H7 (cell line): ENCODE data around the gene PTPRJ. TPM values are rescaled to one million over a fixed set of nuclear protein-coding genes. Genes with fewer than 3 reads are reported as not detected.
"Not testable (repeated sequence)": the region's sequence is repeated elsewhere in the genome, so short reads cannot be mapped to it uniquely, and the experiment has no call there.

Experiments used
- DNase-seq: peaks from one replicate; pipeline ENCODE4 v3.0.0; 2012
- H3K27me3 ChIP-seq: 2 replicates; pipeline ENCODE4 v1.6.0; 2011; ENCODE audit warnings: mild to moderate bottlenecking, low read length; ENCODE audit not compliant: control insufficient read depth, insufficient read depth
- H3K36me3 ChIP-seq: replicated peaks from 2 replicates; pipeline ENCODE4 v1.5.1; 2011; ENCODE audit warnings: low read length; ENCODE audit not compliant: control insufficient read depth, insufficient read depth
- H3K4me3 ChIP-seq: 2 replicates; pipeline ENCODE4 v1.5.1; 2011; ENCODE audit warnings: low read depth, mild to moderate bottlenecking, control low read depth, low read length, moderate library complexity; ENCODE audit not compliant: insufficient read depth
- total RNA-seq: library from RNA; depleted of rRNA; stranded (reverse); fragments of >200 nt; shearing (Covaris generic); gene quantifications from 2 replicates; pipeline ENCODE4 v1.2.3, GENCODE V29; 2014

PTPRJ gene
- total RNA-seq, 1 experiment from 2014 or later: 10.0 TPM

- not testable (repeated sequence) for H3K4me3 ChIP-seq, H3K36me3 ChIP-seq, DNase-seq, H3K27me3 ChIP-seq
Observed at GRCh38 chr11:48139896-48140295, 159.5 kb downstream of the PTPRJ start.

GRCh38 chr11:48141475-48142122, 161.2 kb downstream of the PTPRJ start:
- Histone ChIP-seq H3K27me3 (no peaks in the 10 kb centered on the region), H3K36me3 (no peaks in the 10 kb centered on the region; the same call in 1 of the 2 replicates), H3K4me3 (no peak overlapping the region)
- no peak for DNase-seq

GRCh38 chr11:48142889-48143288, 162.5 kb downstream of the PTPRJ start:
- no peak for DNase-seq
- Histone ChIP-seq H3K36me3 (no peaks in the 10 kb centered on the region; the same call in 1 of the 2 replicates), H3K27me3 (no peaks in the 10 kb centered on the region), H3K4me3 (no peak overlapping the region)

GRCh38 chr11:48148749-48149148, 168.4 kb downstream of the PTPRJ start:
- H3K4me3 ChIP-seq: no peak overlapping the region
- H3K36me3 ChIP-seq: no peaks in the 10 kb centered on the region; the same call in none of the 2 replicates
- H3K27me3 ChIP-seq: no peaks in the 10 kb centered on the region
- no peak for DNase-seq

GRCh38 chr11:48150213-48150612, 169.9 kb downstream of the PTPRJ start:
- Histone ChIP-seq H3K36me3 (no peaks in the 10 kb centered on the region; the same call in none of the 2 replicates), H3K27me3 (no peaks in the 10 kb centered on the region), H3K4me3 (no peak overlapping the region)
- DNase-seq: no peak

GRCh38 chr11:48154151-48154550, 173.8 kb downstream of the PTPRJ start:
- H3K27me3 ChIP-seq: no peaks in the 10 kb centered on the region
- H3K4me3 ChIP-seq: no peak overlapping the region
- DNase-seq: no peak
- H3K36me3 ChIP-seq: no peaks in the 10 kb centered on the region; the same call in 1 of the 2 replicates

GRCh38 chr11:48161951-48162884, 181.9 kb downstream of the PTPRJ start:
- DNase-seq: no peak
- Histone ChIP-seq H3K4me3 (no peak overlapping the region), H3K36me3 (no peaks in the 10 kb centered on the region), H3K27me3 (no peaks in the 10 kb centered on the region)

GRCh38 chr11:48162885-48163268, 182.5 kb downstream of the PTPRJ start:
- Histone ChIP-seq H3K36me3 (no peaks in the 10 kb centered on the region), H3K4me3 (no peak overlapping the region), H3K27me3 (no peaks in the 10 kb centered on the region)
- DNase-seq: no peak

GRCh38 chr11:48163360-48164100, 183.2 kb downstream of the PTPRJ start:
- H3K4me3 ChIP-seq: no peak overlapping the region

GRCh38 chr11:48164836-48165235, 184.5 kb downstream of the PTPRJ start:
- no peaks in the 10 kb centered on the region for H3K36me3 ChIP-seq
- no peak for DNase-seq
- no peaks in the 10 kb centered on the region for H3K27me3 ChIP-seq
- H3K4me3 ChIP-seq: no peak overlapping the region

More at GRCh38 chr11:48163360-48164100, 183.2 kb downstream of the PTPRJ start:
- no peaks in the 10 kb centered on the region for H3K27me3 ChIP-seq
- H3K36me3 ChIP-seq: no peaks in the 10 kb centered on the region
- DNase-seq: no peak

- no peak for DNase-seq
- no peaks in the 10 kb centered on the region for H3K36me3 ChIP-seq
- no peak overlapping the region for H3K4me3 ChIP-seq
- no peaks in the 10 kb centered on the region for H3K27me3 ChIP-seq
Observed at GRCh38 chr11:48165426-48165825, 185.1 kb downstream of the PTPRJ start.

GRCh38 chr11:48167380-48167779, 187.0 kb downstream of the PTPRJ start:
- H3K4me3 ChIP-seq: no peak overlapping the region
- DNase-seq: no peak
- no peaks in the 10 kb centered on the region for H3K27me3 ChIP-seq
- no peaks in the 10 kb centered on the region for H3K36me3 ChIP-seq

- no peak overlapping the region for H3K4me3 ChIP-seq
- no peaks in the 10 kb centered on the region for H3K36me3 ChIP-seq
- H3K27me3 ChIP-seq: no peaks in the 10 kb centered on the region
- DNase-seq: no peak
Observed at GRCh38 chr11:48168815-48169214, 188.5 kb downstream of the PTPRJ start.

GRCh38 chr11:48169259-48169658, 188.9 kb downstream of the PTPRJ start:
- no peak for DNase-seq
- no peaks in the 10 kb centered on the region for H3K36me3 ChIP-seq
- H3K27me3 ChIP-seq: no peaks in the 10 kb centered on the region
- H3K4me3 ChIP-seq: no peak overlapping the region
